COLO829 (cell line): ENCODE data around the gene GOLGA8G.
"Not testable (repeated sequence)": the region's sequence is repeated elsewhere in the genome, so short reads cannot be mapped to it uniquely, and the experiment has no call there.

Source experiments
- DNase-seq: peaks from one replicate; pipeline ENCODE4 v3.0.0; 2012; ENCODE audit warnings: low spot score

GOLGA8G gene

GRCh38 chr15:28532954-28533353, at the start of gene GOLGA8G:
GOLGA8G (minus strand) TSS chr15:28532971; CDS start chr15:28532909, 62 bp downstream.
- DNase-seq, result not testable (repeated sequence)

- DNase-seq, result not testable (repeated sequence)
Observed at GRCh38 chr15:28573351-28573750, 40.6 kb upstream of the GOLGA8G start.

- DNase-seq, result not testable (repeated sequence)
Observed at GRCh38 chr15:28553268-28553667, 20.5 kb upstream of the GOLGA8G start, which contains the start of gene GOLGA6L25. GOLGA6L25 (plus strand) TSS chr15:28553568; CDS start chr15:28553629, 61 bp downstream.

- not testable (repeated sequence) for DNase-seq
Observed at GRCh38 chr15:28515208-28515607, 17.6 kb downstream of the GOLGA8G start.

- DNase-seq, result not testable (repeated sequence)
Observed at GRCh38 chr15:28514128-28514527, 18.6 kb downstream of the GOLGA8G start.

- not testable (repeated sequence) for DNase-seq
Observed at GRCh38 chr15:28508217-28508889, 24.4 kb downstream of the GOLGA8G start.

GRCh38 chr15:28481340-28481739, 51.4 kb downstream of the GOLGA8G start:
- not testable (repeated sequence) for DNase-seq
